ENCODE data around the gene CHIC1.
"Not testable (repeated sequence)": the region's sequence is repeated elsewhere in the genome, so short reads cannot be mapped to it uniquely, and the experiment has no call there.

Gene CHIC1

DNA sequence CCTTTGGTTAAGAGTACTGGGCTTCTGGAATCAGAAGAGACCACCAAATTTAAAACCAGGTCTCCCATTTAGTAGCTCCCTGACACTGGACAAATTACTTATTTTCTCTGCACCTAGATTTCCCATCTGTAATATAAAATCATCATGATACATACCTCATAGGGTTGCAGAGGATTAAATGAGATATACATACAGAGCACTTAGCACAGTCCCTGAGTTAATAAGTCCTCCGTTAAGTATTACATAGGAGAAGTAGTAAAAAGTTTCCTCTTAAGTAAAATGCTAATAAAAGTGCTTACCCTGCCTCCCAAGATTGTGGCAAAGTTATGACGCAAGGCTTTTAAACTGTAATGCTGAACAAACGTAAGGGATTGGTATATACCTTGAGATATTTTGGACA is 539 bp upstream of the CHIC1 start:
- TF ChIP-seq, protein P1, sequence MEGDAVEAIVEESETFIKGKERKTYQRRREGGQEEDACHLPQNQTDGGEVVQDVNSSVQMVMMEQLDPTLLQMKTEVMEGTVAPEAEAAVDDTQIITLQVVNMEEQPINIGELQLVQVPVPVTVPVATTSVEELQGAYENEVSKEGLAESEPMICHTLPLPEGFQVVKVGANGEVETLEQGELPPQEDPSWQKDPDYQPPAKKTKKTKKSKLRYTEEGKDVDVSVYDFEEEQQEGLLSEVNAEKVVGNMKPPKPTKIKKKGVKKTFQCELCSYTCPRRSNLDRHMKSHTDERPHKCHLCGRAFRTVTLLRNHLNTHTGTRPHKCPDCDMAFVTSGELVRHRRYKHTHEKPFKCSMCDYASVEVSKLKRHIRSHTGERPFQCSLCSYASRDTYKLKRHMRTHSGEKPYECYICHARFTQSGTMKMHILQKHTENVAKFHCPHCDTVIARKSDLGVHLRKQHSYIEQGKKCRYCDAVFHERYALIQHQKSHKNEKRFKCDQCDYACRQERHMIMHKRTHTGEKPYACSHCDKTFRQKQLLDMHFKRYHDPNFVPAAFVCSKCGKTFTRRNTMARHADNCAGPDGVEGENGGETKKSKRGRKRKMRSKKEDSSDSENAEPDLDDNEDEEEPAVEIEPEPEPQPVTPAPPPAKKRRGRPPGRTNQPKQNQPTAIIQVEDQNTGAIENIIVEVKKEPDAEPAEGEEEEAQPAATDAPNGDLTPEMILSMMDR (IDR thresholded peaks at IDR 0.05; ENCODE audit: low read depth, low read length), result no peak
- TF ChIP-seq MYC (IDR thresholded peaks at IDR 0.05; ENCODE audit: low read depth, low read length) (no peak), MAX (IDR thresholded peaks at IDR 0.05; ENCODE audit: low read depth, low read length) (no peak), POLR2A (IDR thresholded peaks at IDR 0.05; ENCODE audit: extremely low read depth, insufficient read length) (no peak)
- no peak overlapping the region for H3K4me3 ChIP-seq (ENCODE audit: low read depth, low read length)
- DNase-seq (ENCODE audit: low read depth), result no peak

GRCh38 chrX:73563738-73564068 is 706 bp downstream of the CHIC1 start:
- H3K4me3 ChIP-seq (ENCODE audit: low read depth, low read length), result no peak overlapping the region
- no peak for DNase-seq (ENCODE audit: low read depth)
- TF ChIP-seq MAX (IDR thresholded peaks at IDR 0.05; ENCODE audit: low read depth, low read length) (no peak), POLR2A (IDR thresholded peaks at IDR 0.05; ENCODE audit: extremely low read depth, insufficient read length) (no peak), MYC (IDR thresholded peaks at IDR 0.05; ENCODE audit: low read depth, low read length) (no peak)
- TF ChIP-seq, protein P1 (IDR thresholded peaks at IDR 0.05; ENCODE audit: low read depth, low read length), result no peak

- no peak for DNase-seq (ENCODE audit: low read depth)
- no peak overlapping the region for H3K4me3 ChIP-seq (ENCODE audit: low read depth, low read length)
- TF ChIP-seq POLR2A (IDR thresholded peaks at IDR 0.05; ENCODE audit: extremely low read depth, insufficient read length) (no peak), MYC (IDR thresholded peaks at IDR 0.05; ENCODE audit: low read depth, low read length) (no peak), MAX (IDR thresholded peaks at IDR 0.05; ENCODE audit: low read depth, low read length) (no peak)
- TF ChIP-seq, protein P1 (IDR thresholded peaks at IDR 0.05; ENCODE audit: low read depth, low read length), result no peak
These were observed 14.4 kb downstream of the CHIC1 start for GRCh38 chrX:73577361-73577760.

DNA sequence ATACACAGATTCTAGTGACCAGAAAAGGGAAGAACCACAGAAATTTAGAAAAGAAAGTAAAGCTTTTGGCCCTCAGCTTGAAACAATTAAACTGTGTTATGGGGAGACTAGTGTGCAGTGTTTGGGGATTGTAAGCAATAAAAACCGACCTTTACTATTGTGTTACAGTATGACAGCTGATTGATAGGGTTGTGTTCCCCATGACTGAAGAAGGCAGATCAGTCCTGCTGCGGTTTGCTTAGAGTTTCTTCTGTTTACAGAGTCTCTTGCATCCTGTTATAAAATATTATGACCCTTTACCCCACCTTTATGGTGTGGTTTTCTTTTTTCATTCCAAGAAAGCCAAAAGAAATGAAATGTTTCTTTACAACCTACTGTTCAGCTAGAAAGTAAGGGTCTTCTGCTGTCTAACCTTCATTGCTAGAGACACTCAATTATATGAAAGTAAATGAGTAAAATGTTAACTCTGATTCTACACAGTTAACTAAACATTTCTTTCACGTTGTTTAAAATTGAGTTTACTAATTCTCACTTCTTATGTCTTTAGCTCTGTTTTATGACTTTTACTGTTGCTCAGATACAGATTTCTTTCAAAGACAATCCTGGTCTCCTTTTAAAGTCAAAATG is 18.1 kb downstream of the CHIC1 start:
- H3K4me3 ChIP-seq (ENCODE audit: low read depth, low read length), result no peak overlapping the region
- no peak for TF ChIP-seq MYC (IDR thresholded peaks at IDR 0.05; ENCODE audit: low read depth, low read length)
- TF ChIP-seq, protein P1 (IDR thresholded peaks at IDR 0.05; ENCODE audit: low read depth, low read length), result no peak
- no peak for TF ChIP-seq POLR2A (IDR thresholded peaks at IDR 0.05; ENCODE audit: extremely low read depth, insufficient read length)
- no peak for TF ChIP-seq MAX (IDR thresholded peaks at IDR 0.05; ENCODE audit: low read depth, low read length)
- no peak for DNase-seq (ENCODE audit: low read depth)

- H3K4me3 ChIP-seq (ENCODE audit: low read depth, low read length); DNase-seq (ENCODE audit: low read depth): not testable (repeated sequence)
These were observed 34.8 kb downstream of the CHIC1 start for GRCh38 chrX:73597758-73598157.

DNA sequence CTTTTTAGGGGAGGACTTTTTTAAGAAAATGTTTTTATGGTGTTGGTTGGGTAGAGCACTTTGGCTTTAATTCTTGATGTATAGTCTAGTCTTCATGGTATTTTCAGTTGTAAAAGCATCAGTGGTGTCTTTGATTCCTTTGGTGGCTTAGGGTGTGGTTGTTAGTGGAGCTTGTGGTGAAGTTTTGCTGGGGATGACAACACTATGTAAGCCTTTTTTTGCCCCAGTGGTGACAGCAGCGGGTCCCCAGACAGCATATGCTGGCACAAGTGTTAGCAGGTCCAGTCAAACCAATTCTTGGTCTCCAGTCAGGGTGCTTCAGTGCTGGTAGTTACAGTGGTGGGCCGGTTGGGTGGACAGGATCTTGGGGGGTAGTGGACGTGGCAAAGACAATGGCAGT is 52.0 kb downstream of the CHIC1 start:
- H3K4me3 ChIP-seq (ENCODE audit: low read depth, low read length), result no peak overlapping the region
- TF ChIP-seq, protein P1 (IDR thresholded peaks at IDR 0.05; ENCODE audit: low read depth, low read length), result no peak
- TF ChIP-seq MAX (IDR thresholded peaks at IDR 0.05; ENCODE audit: low read depth, low read length) (no peak), POLR2A (IDR thresholded peaks at IDR 0.05; ENCODE audit: extremely low read depth, insufficient read length) (no peak), MYC (IDR thresholded peaks at IDR 0.05; ENCODE audit: low read depth, low read length) (no peak)
- DNase-seq (ENCODE audit: low read depth), result no peak

DNA sequence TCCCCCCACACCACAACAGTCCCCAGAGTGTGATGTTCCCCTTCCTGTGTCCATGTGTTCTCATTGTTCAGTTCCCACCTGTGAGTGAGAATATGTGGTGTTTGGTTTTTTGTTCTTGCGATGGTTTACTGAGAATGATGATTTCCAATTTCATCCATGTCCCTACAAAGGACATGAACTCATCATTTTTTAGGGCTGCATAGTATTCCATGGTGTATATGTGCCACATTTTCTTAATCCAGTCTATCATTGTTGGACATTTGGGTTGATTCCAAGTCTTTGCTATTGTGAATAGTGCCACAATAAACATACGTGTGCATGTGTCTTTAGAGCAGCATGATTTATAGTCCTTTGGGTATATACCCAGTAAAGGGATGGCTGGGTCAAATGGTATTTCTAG is 78.7 kb downstream of the CHIC1 start:
- H3K4me3 ChIP-seq (ENCODE audit: low read depth, low read length); DNase-seq (ENCODE audit: low read depth): not testable (repeated sequence)

Measured in NB4 (cell line).